Amniotic epithelial cell (primary cell): ENCODE data around the gene RAB24.
"Not testable (repeated sequence)": the region's sequence is repeated elsewhere in the genome, so short reads cannot be mapped to it uniquely, and the experiment has no call there.

Source experiments
- DNase-seq: peaks from one replicate; pipeline ENCODE4 v3.0.0-alpha.2; 2010; ENCODE audit warnings: low read depth

Gene RAB24

DNA sequence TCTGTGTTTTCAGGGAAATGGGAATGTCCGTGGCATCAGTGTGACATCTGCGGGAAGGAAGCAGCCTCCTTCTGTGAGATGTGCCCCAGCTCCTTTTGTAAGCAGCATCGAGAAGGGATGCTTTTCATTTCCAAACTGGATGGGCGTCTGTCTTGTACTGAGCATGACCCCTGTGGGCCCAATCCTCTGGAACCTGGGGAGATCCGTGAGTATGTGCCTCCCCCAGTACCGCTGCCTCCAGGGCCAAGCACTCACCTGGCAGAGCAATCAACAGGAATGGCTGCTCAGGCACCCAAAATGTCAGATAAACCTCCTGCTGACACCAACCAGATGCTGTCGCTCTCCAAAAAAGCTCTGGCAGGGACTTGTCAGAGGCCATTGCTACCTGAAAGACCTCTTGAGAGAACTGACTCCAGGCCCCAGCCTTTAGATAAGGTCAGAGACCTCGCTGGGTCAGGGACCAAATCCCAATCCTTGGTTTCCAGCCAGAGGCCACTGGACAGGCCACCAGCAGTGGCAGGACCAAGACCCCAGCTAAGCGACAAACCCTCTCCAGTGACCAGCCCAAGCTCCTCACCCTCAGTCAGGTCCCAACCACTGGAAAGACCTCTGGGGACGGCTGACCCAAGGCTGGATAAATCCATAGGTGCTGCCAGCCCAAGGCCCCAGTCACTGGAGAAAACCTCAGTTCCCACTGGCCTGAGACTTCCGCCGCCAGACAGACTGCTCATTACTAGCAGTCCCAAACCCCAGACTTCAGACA is 9.5 kb downstream of the RAB24 start:
- DNase-seq = no peak

DNA sequence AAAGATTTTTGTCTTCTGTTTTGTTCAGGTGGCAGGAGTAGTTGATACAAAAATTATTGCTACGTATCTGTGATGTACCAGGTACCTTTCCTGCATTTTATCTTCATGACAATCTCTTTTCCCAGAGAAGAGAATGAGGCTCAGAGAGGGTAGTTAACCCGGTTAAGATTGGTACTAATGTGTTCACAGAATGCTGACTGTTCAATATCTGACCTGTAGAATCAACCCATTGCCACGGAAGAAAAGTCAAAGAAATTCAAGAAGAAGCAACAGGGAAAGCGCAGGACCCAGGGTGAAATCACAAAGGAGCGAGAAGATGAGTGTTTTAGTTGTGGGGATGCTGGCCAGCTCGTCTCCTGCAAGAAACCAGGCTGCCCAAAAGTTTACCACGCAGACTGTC is 11.8 kb downstream of the RAB24 start:
- DNase-seq = no peak

DNA sequence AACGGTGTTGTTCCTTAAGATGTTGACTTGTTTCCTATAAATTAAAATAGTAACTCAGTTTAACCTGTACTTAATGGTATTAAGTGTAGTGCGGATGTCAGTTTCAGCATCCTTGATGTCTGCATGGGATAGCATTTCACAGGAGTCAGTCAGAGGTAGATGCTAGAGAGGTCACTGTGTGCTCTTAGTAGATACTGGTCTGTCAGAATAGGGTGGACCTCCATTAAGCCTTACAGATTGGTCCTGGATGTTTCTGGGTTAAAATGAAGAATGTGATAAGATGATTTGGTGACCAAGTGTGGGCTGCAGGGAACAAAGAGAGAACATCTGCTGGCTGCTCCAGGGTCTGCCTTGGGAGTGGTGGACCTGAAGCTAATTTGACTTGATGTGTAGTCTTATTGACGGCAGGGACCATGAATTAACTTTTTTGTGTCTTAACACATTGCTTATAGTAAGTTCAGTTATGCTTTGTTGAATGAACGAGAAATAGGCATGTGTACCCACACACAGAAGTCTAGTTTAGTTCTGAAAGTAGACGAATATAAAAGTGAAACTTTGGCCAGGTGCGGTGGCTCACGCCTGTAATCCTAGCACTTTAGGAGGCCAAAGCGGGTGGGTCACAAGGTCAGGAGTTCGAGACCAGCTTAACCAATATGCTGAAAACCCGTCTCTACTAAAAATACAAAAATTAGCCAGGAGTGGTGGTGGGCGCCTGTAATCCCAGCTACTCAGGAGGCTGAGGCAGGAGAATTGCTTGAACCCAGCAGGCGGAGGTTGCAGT is 12.5 kb downstream of the RAB24 start:
- no peak for DNase-seq

GRCh38 chr5:177288191-177288590 is 15.3 kb downstream of the RAB24 start:
- DNase-seq = no peak

- no peak for DNase-seq
Observed at GRCh38 chr5:177276886-177277285, 26.6 kb downstream of the RAB24 start.

GRCh38 chr5:177275883-177276282 is 27.6 kb downstream of the RAB24 start:
- no peak for DNase-seq

DNA sequence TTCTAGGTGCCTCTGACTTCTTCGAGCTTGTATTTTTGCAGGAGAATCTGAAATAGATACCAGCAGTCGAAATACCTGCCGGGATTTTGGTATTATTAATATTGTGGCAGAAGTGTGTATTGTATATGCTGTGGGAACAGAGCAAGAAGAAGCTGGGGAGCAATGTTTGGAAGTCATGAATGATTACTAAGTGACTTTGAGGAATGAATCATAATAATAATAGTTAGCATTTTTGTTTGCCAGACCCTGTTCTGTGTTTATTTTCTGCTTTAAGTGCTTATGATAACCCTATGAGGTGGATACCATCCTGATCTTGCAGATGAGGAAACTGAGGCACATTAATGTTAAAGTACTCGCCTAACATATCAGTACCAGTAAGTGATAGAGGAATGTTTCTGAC is 32.4 kb downstream of the RAB24 start:
- no peak for DNase-seq

GRCh38 chr5:177270653-177271052 is 32.9 kb downstream of the RAB24 start:
- no peak for DNase-seq

DNA sequence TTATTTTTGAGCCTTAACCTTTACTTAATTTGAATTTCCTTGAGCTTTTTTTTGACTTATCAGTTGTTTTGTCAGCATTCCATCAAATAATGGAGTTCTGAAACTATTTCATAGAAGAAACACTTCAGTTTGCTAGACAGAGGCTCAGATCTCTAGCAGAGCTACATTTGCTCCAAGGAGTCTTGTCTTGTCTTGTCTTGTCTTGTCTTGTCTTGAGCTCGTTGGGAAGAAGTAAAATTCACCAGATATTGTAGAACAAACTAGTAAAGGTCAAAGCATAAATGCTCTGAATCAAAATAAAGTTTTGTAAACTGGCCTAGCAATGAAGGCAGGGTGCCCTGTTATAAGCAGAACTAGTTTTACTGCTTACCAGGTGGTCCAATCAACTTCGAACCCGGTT is 33.5 kb downstream of the RAB24 start:
- DNase-seq = no peak

GRCh38 chr5:177269232-177269895 is 34.2 kb downstream of the RAB24 start:
- no peak for DNase-seq

DNA sequence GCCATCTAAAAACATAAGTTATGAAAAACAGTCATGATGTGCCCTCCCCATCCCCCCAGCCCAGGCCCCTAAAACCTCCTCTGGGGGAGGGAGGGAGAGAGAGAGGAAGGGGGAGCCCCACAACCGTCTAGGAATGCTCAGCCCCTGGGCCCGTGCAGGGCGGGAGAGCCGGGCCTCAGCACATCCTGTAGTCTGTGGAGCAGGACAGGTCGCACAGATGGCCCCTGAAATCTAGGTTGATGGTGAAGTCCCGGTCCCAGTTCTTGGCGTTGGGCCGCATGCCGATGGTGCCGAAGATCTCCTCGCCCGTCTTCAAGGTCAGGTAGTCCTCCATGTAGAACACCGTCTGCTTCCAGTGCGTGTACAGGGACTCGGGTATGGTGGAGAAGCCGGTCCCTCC is 38.1 kb downstream of the RAB24 start:
- DNase-seq = no peak

DNA sequence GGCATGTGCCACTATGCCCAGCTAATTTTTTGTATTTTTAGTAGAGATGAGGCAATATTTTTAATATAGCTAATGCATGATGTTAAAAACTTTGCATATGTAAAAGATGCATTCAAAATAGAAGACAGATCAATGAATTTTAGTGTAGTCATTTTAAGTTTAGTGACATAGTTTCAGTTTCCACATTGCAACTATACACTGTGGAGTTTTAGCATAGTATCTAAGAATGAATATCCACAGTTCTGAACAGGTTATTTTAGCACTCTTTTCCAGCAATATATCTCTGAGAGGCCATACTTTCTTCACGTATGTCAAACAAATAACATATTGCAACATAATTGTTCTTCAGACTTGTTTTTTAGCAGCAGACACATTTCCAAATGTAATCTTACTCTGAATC is 39.3 kb downstream of the RAB24 start:
- DNase-seq = no peak

- no peak for DNase-seq
Observed at GRCh38 chr5:177261510-177261909, 42.0 kb downstream of the RAB24 start.

- DNase-seq = no peak
Observed at GRCh38 chr5:177260961-177261360, 42.6 kb downstream of the RAB24 start.

- not testable (repeated sequence) for DNase-seq
Observed at GRCh38 chr5:177258711-177259110, 44.8 kb downstream of the RAB24 start.

DNA sequence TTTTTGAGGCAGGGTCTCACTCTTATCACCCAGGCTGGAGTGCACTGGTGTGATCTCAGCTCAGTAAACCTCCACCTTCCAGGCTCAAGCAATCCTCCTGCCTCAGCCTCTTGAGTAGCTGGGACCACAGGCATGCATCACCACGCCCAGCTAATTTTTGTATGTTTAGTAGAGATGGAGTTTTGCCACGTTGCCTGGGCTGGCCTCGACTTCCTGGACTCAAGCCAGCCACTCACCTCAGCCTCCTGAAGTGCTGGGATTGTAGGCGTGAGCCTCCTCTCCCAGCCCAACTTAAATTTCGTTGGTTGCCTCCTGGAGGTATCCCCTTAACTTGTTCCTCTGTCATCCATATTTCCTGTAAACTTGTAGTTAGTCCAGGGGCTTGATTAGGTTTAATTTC is 47.2 kb downstream of the RAB24 start:
- no peak for DNase-seq

GRCh38 chr5:177253252-177253651 is 50.3 kb downstream of the RAB24 start:
- DNase-seq = no peak
